Vagina (tissue), 2 donors: ENCODE measurements around the gene BRSK2. TPM values are rescaled to one million over a fixed set of nuclear protein-coding genes. Genes with fewer than 3 reads are reported as not detected.
"Not testable (repeated sequence)": the region's sequence is repeated elsewhere in the genome, so short reads cannot be mapped to it uniquely, and the experiment has no call there.

ENCODE experiments used
- DNase-seq, 2 donors: peaks; one replicate each; pipeline ENCODE4 v3.0.0-alpha.2; 2017; ENCODE audit errors: extremely low spot score in 2 of 2
- H3K27ac ChIP-seq: fragments of 200-600 bp; sonication (generic); one replicate; pipeline ENCODE4 v1.5.1; 2019
- H3K27me3 ChIP-seq: fragments of 200-600 bp; sonication (generic); one replicate; pipeline ENCODE4 v1.5.1; 2019
- H3K36me3 ChIP-seq, 2 donors: fragments of 200-600 bp; sonication (generic); one replicate each; pipeline ENCODE4 v1.5.1; 2017 to 2019
- H3K4me1 ChIP-seq: fragments of 200-600 bp; sonication (generic); one replicate; pipeline ENCODE4 v1.5.1; 2019
- H3K4me3 ChIP-seq, 2 donors: fragments of 200-600 bp; sonication (generic); 1 replicate in 1 of 2; 2 replicates in 1 of 2; pipeline ENCODE4 v1.5.1; 2016 to 2019
- H3K9me3 ChIP-seq: fragments of 200-600 bp; sonication (generic); one replicate; pipeline ENCODE4 v1.5.1; 2019
- CTCF ChIP-seq, 3 experiments: fragments of 450-650 bp in 2 of 3; fragments of 200-600 bp in 1 of 3; sonication (generic) in 1 of 3; IDR thresholded peaks; one replicate each; pipeline ENCODE4 v1.5.1; 2017 to 2019; ENCODE audit warnings: antibody characterized with exemption in 3 of 3, mild to moderate bottlenecking in 2 of 3, moderate library complexity in 2 of 3
- POLR2A ChIP-seq, 2 donors: fragments of 450-650 bp; IDR thresholded peaks; one replicate each; pipeline ENCODE4 v1.6.1; 2017; ENCODE audit warnings: antibody characterized with exemption in 2 of 2, mild to moderate bottlenecking in 2 of 2, moderate library complexity in 2 of 2
- POLR2AphosphoS5 ChIP-seq, 2 donors: sonication (generic); formaldehyde crosslinking; IDR thresholded peaks; one replicate each; pipeline ENCODE4 v1.9.0; 2017; ENCODE audit warnings: antibody characterized with exemption in 2 of 2, mild to moderate bottlenecking in 2 of 2, low read depth in 1 of 2; ENCODE audit not compliant: insufficient read depth in 1 of 2
- intact Hi-C: fragments of 100-400 bp; cut with DNase I; formaldehyde crosslinking; loops from one replicate; pipeline ENCODE4 v1.15.1; 2023
- total RNA-seq: library from RNA; depleted of rRNA; stranded (reverse); fragments of >200 nt; gene quantifications from one replicate; pipeline ENCODE4 v1.2.3, GENCODE V29; 2016

BRSK2 gene
- total RNA-seq, 1 donor from 2014 or later: 3.9 TPM

DNA sequence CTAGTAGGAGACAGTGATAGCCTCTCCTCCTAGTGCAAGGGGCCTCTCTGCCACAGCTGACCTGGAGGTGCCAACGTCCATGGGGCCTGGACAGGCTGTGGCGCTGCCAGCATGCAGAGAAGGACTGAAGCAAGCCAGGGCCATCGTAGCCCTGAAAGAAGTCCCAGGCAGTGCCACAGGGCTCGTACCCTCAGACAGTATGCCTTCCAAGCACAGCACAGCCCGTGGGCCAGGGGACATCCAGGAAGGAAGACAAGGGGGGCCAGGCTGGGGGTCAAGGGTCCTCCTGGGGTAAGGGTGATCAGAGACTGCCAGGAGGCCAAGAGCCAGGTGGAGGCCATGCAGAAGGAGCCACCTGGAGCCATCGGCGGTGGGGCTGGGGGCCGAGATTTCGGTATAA, 117.2 kb downstream of the BRSK2 start:
- DNase-seq: no peak
- Histone ChIP-seq H3K27ac (no peak overlapping the region), H3K27me3 (no peaks in the 10 kb centered on the region), H3K4me1 (peaks cover 81% of the 10 kb centered on the region), H3K9me3 (no peaks in the 10 kb centered on the region), H3K36me3 (no peaks in the 10 kb centered on the region), H3K4me3 (no peak overlapping the region)
- intact Hi-C loops: no loop called here
- TF ChIP-seq POLR2AphosphoS5 (IDR thresholded peaks at IDR 0.05; ENCODE audit: insufficient read depth in 1 of 2, low read depth in 1 of 2) (no peak), POLR2A (IDR thresholded peaks at IDR 0.05) (no peak), CTCF (IDR thresholded peaks at IDR 0.05) (no peak)

- H3K27me3 ChIP-seq: no peaks in the 10 kb centered on the region
- no peak overlapping the region for H3K27ac ChIP-seq
- peaks cover 79% of the 10 kb centered on the region for H3K4me1 ChIP-seq
- no peak overlapping the region for H3K4me3 ChIP-seq
- TF ChIP-seq POLR2A (IDR thresholded peaks at IDR 0.05): no peak
- no peak for TF ChIP-seq POLR2AphosphoS5 (IDR thresholded peaks at IDR 0.05; ENCODE audit: insufficient read depth in 1 of 2, low read depth in 1 of 2)
- TF ChIP-seq CTCF (IDR thresholded peaks at IDR 0.05): no peak
- H3K9me3 ChIP-seq: no peaks in the 10 kb centered on the region
- H3K36me3 ChIP-seq: no peaks in the 10 kb centered on the region
- intact Hi-C loops: no loop called here
- DNase-seq: no peak
Observed at GRCh38 chr11:1507381-1508140, 117.8 kb downstream of the BRSK2 start.

- Histone ChIP-seq H3K27me3 (no peaks in the 10 kb centered on the region), H3K4me1 (peaks cover 78% of the 10 kb centered on the region), H3K27ac (no peak overlapping the region), H3K36me3 (no peaks in the 10 kb centered on the region), H3K4me3 (no peak overlapping the region), H3K9me3 (no peaks in the 10 kb centered on the region)
- TF ChIP-seq CTCF (IDR thresholded peaks at IDR 0.05): no peak
- no peak for TF ChIP-seq POLR2A (IDR thresholded peaks at IDR 0.05)
- TF ChIP-seq POLR2AphosphoS5 (IDR thresholded peaks at IDR 0.05; ENCODE audit: insufficient read depth in 1 of 2, low read depth in 1 of 2): no peak
- intact Hi-C loops: no loop called here
- no peak for DNase-seq
Observed at GRCh38 chr11:1508491-1508891, 118.8 kb downstream of the BRSK2 start.

GRCh38 chr11:1508986-1509385, 119.3 kb downstream of the BRSK2 start:
- H3K27ac ChIP-seq: no peak overlapping the region
- TF ChIP-seq POLR2AphosphoS5 (IDR thresholded peaks at IDR 0.05; ENCODE audit: insufficient read depth in 1 of 2, low read depth in 1 of 2): no peak
- TF ChIP-seq CTCF (IDR thresholded peaks at IDR 0.05): no peak
- no peak for TF ChIP-seq POLR2A (IDR thresholded peaks at IDR 0.05)
- no peaks in the 10 kb centered on the region for H3K9me3 ChIP-seq
- H3K4me1 ChIP-seq: peaks cover 78% of the 10 kb centered on the region
- intact Hi-C loops: no loop called here
- H3K4me3 ChIP-seq: no peak overlapping the region
- no peak for DNase-seq
- H3K36me3 ChIP-seq: no peaks in the 10 kb centered on the region
- no peaks in the 10 kb centered on the region for H3K27me3 ChIP-seq

GRCh38 chr11:1509626-1510255, 120.0 kb downstream of the BRSK2 start:
- no peak for DNase-seq
- H3K4me3 ChIP-seq: no peak overlapping the region
- no peaks in the 10 kb centered on the region for H3K36me3 ChIP-seq
- no peaks in the 10 kb centered on the region for H3K27me3 ChIP-seq
- no peak for TF ChIP-seq POLR2A (IDR thresholded peaks at IDR 0.05)
- TF ChIP-seq POLR2AphosphoS5 (IDR thresholded peaks at IDR 0.05; ENCODE audit: insufficient read depth in 1 of 2, low read depth in 1 of 2): no peak
- TF ChIP-seq CTCF (IDR thresholded peaks at IDR 0.05): no peak
- intact Hi-C loops: loop anchor here (10.0 kb wide), 1 partner anchor 205 kb away; the partner anchor contains the start of gene TOLLIP
- H3K27ac ChIP-seq: no peak overlapping the region
- no peaks in the 10 kb centered on the region for H3K9me3 ChIP-seq
- peaks cover 78% of the 10 kb centered on the region for H3K4me1 ChIP-seq

GRCh38 chr11:1510351-1510750, 120.6 kb downstream of the BRSK2 start:
- intact Hi-C loops: loop anchor here (10.0 kb wide), 1 partner anchor 206 kb away; the partner anchor contains the start of gene TOLLIP
- H3K27ac ChIP-seq, H3K36me3 ChIP-seq, H3K9me3 ChIP-seq, DNase-seq, H3K27me3 ChIP-seq, H3K4me3 ChIP-seq: not testable (repeated sequence)
- peaks cover 78% of the 10 kb centered on the region for H3K4me1 ChIP-seq
